ENCODE measurements around the gene COL28A1. TPM values are rescaled to one million over a fixed set of nuclear protein-coding genes. Genes with fewer than 3 reads are reported as not detected.

COL28A1 gene
- total and polyA plus RNA-seq, 4 donors: 1.3 to 10.2 (median 3.2) TPM

- Histone ChIP-seq H3K27ac (ENCODE audit: low read depth in 1 of 2, low read length in 1 of 2) (no peak overlapping the region), H3K9me3 (ENCODE audit: control insufficient read depth in 4 of 4, insufficient read depth in 3 of 4, low read length in 3 of 4) (no peaks in the 10 kb centered on the region), H3K4me1 (ENCODE audit: control insufficient read depth in 5 of 5, insufficient read depth in 5 of 5, low read length in 5 of 5) (peaks cover 0 to 8% (median 2%) of the 10 kb centered on the region in 5 donors), H3K4me3 (no peak overlapping the region), H3K36me3 (ENCODE audit: control insufficient read depth in 4 of 4, insufficient read depth in 4 of 4, low read length in 4 of 4) (no peaks in the 10 kb centered on the region), H3K27me3 (ENCODE audit: control insufficient read depth in 3 of 3, insufficient read depth in 3 of 3, low read length in 2 of 3) (no peaks in the 10 kb centered on the region), H3K9ac (ENCODE audit: insufficient read depth in 1 of 2, low read length in 2 of 2) (no peak overlapping the region)
- peak in 2 of 3 donors; percentile 22 to 44 for DNase-seq
- no peak for TF ChIP-seq CTCF (IDR thresholded peaks at IDR 0.05; ENCODE audit: control extremely low read depth, extremely low read depth)
- WGBS, 2 donors: 59 to 71% methylated on average over 3 of the region's 3 CpGs
- no peak for ATAC-seq (ENCODE audit: insufficient read depth, low FRiP score)
Measured at GRCh38 chr7:7434329-7434728, 101.3 kb downstream of the COL28A1 start.

- Histone ChIP-seq H3K36me3 (ENCODE audit: control insufficient read depth in 4 of 4, insufficient read depth in 4 of 4, low read length in 4 of 4) (no peaks in the 10 kb centered on the region), H3K9me3 (ENCODE audit: control insufficient read depth in 4 of 4, insufficient read depth in 3 of 4, low read length in 3 of 4) (no peaks in the 10 kb centered on the region), H3K9ac (ENCODE audit: insufficient read depth in 1 of 2, low read length in 2 of 2) (no peak overlapping the region), H3K27ac (ENCODE audit: low read depth in 1 of 2, low read length in 1 of 2) (no peak overlapping the region), H3K4me1 (ENCODE audit: control insufficient read depth in 5 of 5, insufficient read depth in 5 of 5, low read length in 5 of 5) (peaks cover 0 to 8% (median 0%) of the 10 kb centered on the region in 5 donors), H3K4me3 (no peak overlapping the region), H3K27me3 (ENCODE audit: control insufficient read depth in 3 of 3, insufficient read depth in 3 of 3, low read length in 2 of 3) (no peaks in the 10 kb centered on the region)
- TF ChIP-seq CTCF (IDR thresholded peaks at IDR 0.05; ENCODE audit: control extremely low read depth, extremely low read depth): no peak
- WGBS, 2 donors: 64 to 75% methylated on average over 1 of the region's 1 CpG
- ATAC-seq (ENCODE audit: insufficient read depth, low FRiP score) (no peak), DNase-seq (no peak)
Measured at GRCh38 chr7:7433811-7434210, 101.9 kb downstream of the COL28A1 start.

GRCh38 chr7:7432979-7433378 lies 102.7 kb downstream of the COL28A1 start:
- Histone ChIP-seq H3K27me3 (ENCODE audit: control insufficient read depth in 3 of 3, insufficient read depth in 3 of 3, low read length in 2 of 3) (no peaks in the 10 kb centered on the region), H3K27ac (ENCODE audit: low read depth in 1 of 2, low read length in 1 of 2) (no peak overlapping the region), H3K9me3 (ENCODE audit: control insufficient read depth in 4 of 4, insufficient read depth in 3 of 4, low read length in 3 of 4) (no peaks in the 10 kb centered on the region), H3K36me3 (ENCODE audit: control insufficient read depth in 4 of 4, insufficient read depth in 4 of 4, low read length in 4 of 4) (no peaks in the 10 kb centered on the region), H3K4me3 (no peak overlapping the region), H3K4me1 (ENCODE audit: control insufficient read depth in 5 of 5, insufficient read depth in 5 of 5, low read length in 5 of 5) (peaks cover 0 to 11% (median 0%) of the 10 kb centered on the region in 5 donors), H3K9ac (ENCODE audit: insufficient read depth in 1 of 2, low read length in 2 of 2) (no peak overlapping the region)
- 95% methylated on average over 7 of the region's 7 CpGs for WGBS, 2 donors
- no peak for TF ChIP-seq CTCF (IDR thresholded peaks at IDR 0.05; ENCODE audit: control extremely low read depth, extremely low read depth)
- ATAC-seq (ENCODE audit: insufficient read depth, low FRiP score) (no peak), DNase-seq (no peak)

- DNase-seq: no peak
- Histone ChIP-seq H3K27ac (ENCODE audit: low read depth in 1 of 2, low read length in 1 of 2) (no peak overlapping the region), H3K4me1 (ENCODE audit: control insufficient read depth in 5 of 5, insufficient read depth in 5 of 5, low read length in 5 of 5) (peaks cover 0 to 6% (median 3%) of the 10 kb centered on the region in 5 donors), H3K9me3 (ENCODE audit: control insufficient read depth in 4 of 4, insufficient read depth in 3 of 4, low read length in 3 of 4) (no peaks in the 10 kb centered on the region), H3K36me3 (ENCODE audit: control insufficient read depth in 4 of 4, insufficient read depth in 4 of 4, low read length in 4 of 4) (no peaks in the 10 kb centered on the region), H3K27me3 (ENCODE audit: control insufficient read depth in 3 of 3, insufficient read depth in 3 of 3, low read length in 2 of 3) (no peaks in the 10 kb centered on the region), H3K9ac (ENCODE audit: insufficient read depth in 1 of 2, low read length in 2 of 2) (no peak overlapping the region), H3K4me3 (no peak overlapping the region)
- no peak for TF ChIP-seq CTCF (IDR thresholded peaks at IDR 0.05; ENCODE audit: control extremely low read depth, extremely low read depth)
- ATAC-seq (ENCODE audit: insufficient read depth, low FRiP score): no peak
- 80 to 85% methylated on average over 4 of the region's 4 CpGs for WGBS, 2 donors
Measured at GRCh38 chr7:7428806-7429205, 106.9 kb downstream of the COL28A1 start.
